GM12801 (cell line): ENCODE measurements around the gene CPTP.

ENCODE experiments used
- CTCF ChIP-seq: IDR thresholded peaks from one replicate; pipeline ENCODE4 v1.5.1; 2011; ENCODE audit warnings: control low read depth; ENCODE audit not compliant: insufficient read length; ENCODE audit errors: extremely low read depth

Gene CPTP

GRCh38 chr1:1299686-1300351, 24.8 kb upstream of the CPTP start:
- no peak for TF ChIP-seq CTCF

GRCh38 chr1:1300352-1300739, 24.3 kb upstream of the CPTP start:
- no peak for TF ChIP-seq CTCF

- TF ChIP-seq CTCF = no peak
Observed at GRCh38 chr1:1302006-1302430, 22.6 kb upstream of the CPTP start.

- TF ChIP-seq CTCF = no peak
Observed at GRCh38 chr1:1302951-1303509, 21.6 kb upstream of the CPTP start.

GRCh38 chr1:1303736-1304135, 20.9 kb upstream of the CPTP start:
- TF ChIP-seq CTCF = no peak

- TF ChIP-seq CTCF = no peak
Observed at GRCh38 chr1:1304331-1305299, 20.0 kb upstream of the CPTP start.
